Measurements from ENCODE around the gene RGS14.

The RGS14 gene, protein sequence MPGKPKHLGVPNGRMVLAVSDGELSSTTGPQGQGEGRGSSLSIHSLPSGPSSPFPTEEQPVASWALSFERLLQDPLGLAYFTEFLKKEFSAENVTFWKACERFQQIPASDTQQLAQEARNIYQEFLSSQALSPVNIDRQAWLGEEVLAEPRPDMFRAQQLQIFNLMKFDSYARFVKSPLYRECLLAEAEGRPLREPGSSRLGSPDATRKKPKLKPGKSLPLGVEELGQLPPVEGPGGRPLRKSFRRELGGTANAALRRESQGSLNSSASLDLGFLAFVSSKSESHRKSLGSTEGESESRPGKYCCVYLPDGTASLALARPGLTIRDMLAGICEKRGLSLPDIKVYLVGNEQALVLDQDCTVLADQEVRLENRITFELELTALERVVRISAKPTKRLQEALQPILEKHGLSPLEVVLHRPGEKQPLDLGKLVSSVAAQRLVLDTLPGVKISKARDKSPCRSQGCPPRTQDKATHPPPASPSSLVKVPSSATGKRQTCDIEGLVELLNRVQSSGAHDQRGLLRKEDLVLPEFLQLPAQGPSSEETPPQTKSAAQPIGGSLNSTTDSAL

DNA sequence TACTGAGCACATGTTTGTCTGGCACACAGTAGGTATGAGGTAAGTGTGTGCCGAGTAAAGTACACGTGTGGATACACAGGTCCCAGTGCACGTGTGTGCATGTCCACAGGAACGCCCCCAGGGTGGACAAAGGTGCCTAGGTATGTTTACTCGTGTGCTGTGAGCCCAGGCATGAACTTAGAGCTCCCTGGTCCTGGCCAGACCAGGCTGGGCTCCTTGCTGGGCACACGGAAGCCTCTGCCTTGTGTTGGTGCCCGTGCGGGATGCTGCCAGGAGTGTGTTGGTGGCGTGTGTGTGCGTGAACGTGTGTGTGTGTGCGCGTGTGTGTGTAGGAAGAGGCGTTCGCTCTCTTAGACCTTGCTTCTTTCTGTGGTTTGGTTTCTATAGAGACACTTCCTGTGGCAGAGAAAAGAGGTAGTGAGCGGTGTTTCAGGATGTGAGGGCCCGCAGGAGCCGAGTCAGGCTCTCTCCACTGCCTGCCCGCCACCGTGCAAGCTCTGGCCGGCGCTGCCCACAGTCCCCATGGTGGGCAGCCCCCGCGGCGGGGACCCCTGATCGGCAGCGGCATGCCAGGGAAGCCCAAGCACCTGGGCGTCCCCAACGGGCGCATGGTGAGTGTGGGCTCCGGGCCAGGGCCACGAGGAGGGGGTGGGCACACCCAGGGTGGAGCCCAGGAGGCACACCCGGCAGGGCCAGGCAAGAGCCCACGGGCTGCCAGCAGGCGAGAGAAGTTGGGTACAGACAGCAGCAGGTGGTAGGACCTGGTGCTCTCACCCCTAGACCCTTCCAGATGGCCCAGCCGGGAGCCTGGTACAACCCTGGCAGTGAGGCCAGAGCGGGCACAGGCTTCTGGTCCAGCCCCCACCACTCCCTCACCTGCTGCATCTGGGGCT lies at the start of gene RGS14:
TSS of gene RGS14 (plus strand) at position 466 of the 893 bp plus-strand sequence. CDS start at position 567, 101 bp downstream.
- ATAC-seq = peak; percentile 95
- H3K4me1 Mint-ChIP-seq = peaks cover 77% of the 10 kb centered on the region
- no peaks in the 10 kb centered on the region for H3K36me3 Mint-ChIP-seq
- H3K9me3 Mint-ChIP-seq = no peaks in the 10 kb centered on the region
- peak within 1 kb of the TSS; percentile 79 for H3K27ac Mint-ChIP-seq
- peak within 1 kb of the TSS; percentile 94 for H3K4me3 Mint-ChIP-seq
- no peaks in the 10 kb centered on the region for H3K27me3 Mint-ChIP-seq

DNA sequence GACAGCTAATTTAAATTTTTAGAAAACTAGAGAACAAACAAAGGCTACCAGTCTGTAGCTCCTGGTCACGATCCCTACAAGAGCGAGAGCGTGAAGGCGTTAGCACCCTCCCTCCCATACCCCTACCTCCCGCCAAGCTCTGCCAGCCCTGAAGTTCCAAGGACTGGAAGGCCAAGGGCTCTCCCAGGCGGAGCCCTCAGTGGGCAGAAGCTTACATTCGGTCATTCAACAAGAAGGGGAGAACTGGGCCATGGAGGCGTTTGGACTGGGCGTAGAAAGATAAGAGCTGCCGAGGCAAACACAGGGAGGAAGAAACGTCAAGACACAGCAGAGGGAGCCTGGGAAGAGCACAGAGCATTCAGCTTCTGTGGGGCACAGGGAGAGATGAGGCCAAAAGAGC lies 49.0 kb upstream of the RGS14 start:
- Mint-ChIP-seq H3K27ac (peak overlapping the region; percentile 46), H3K4me1 (peaks cover 85% of the 10 kb centered on the region), H3K9me3 (no peaks in the 10 kb centered on the region), H3K4me3 (no peak overlapping the region), H3K27me3 (no peaks in the 10 kb centered on the region), H3K36me3 (peaks cover 24% of the 10 kb centered on the region)
- no peak for ATAC-seq

DNA sequence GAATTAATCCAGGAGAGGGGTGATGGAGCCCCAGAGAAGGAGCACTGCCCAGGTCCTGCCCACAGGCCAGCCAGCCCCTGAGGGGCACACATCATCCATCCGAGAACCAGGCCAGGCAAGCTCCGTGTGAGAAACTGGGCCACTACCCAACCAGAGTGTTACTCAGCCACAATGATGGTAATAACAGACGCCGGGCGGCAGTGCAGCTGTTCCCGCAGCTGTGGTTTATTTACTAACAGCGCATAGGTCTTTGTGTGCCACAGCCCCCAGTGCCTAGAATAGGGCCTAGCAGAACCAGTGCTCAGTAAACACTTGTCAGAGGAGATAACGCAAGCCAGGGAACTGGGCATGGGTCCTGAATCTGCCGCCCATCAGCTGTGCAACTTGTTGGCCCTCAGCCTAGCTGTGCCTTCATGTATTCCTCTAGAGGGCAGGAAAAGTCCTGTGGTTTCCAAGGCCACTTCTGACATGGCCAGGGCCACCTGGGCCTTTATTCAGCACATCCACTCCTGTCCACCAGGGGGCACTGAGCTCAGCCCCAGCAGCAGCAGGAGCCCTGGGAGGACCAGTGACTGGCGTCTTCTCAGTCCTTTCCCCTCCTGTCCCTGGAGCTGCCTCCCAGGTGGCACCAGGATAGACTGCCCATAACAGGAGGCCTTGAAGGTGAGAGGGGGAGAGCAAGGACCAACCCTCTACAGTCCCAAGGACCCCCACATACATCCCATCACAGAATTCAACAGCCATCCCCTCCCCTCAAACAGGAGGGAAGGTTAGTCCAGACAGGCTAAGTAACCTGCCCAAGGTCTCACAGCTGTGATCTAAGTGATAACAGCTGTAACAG lies 48.2 kb upstream of the RGS14 start:
- Mint-ChIP-seq H3K27ac (peak overlapping the region; percentile 46), H3K27me3 (no peaks in the 10 kb centered on the region), H3K36me3 (peaks cover 24% of the 10 kb centered on the region), H3K4me3 (no peak overlapping the region), H3K9me3 (no peaks in the 10 kb centered on the region), H3K4me1 (peaks cover 78% of the 10 kb centered on the region)
- ATAC-seq = no peak

DNA sequence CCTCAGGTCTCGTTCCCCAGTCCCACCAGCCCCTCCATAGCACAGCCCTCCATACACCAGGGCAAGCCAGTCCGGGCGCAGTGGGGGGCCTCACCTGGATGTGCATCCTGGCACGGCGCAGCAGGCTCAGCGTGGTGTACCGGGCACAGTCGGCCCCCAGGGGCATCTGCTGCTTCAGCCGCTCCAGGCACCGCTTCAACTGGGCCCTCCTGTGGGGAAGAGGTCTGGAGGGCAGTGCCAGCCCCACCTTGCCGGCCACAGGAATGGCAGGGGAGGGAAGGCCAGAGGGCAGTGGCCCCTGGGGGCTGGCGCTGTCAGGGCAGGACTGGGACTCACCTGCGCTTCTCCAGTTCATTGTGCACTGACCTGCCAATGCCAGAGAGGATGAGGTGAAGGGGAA lies 47.4 kb upstream of the RGS14 start:
- Mint-ChIP-seq H3K4me1 (peaks cover 71% of the 10 kb centered on the region), H3K27ac (peak overlapping the region; percentile 23), H3K36me3 (peaks cover 17% of the 10 kb centered on the region), H3K4me3 (no peak overlapping the region), H3K9me3 (no peaks in the 10 kb centered on the region), H3K27me3 (no peaks in the 10 kb centered on the region)
- no peak for ATAC-seq

DNA sequence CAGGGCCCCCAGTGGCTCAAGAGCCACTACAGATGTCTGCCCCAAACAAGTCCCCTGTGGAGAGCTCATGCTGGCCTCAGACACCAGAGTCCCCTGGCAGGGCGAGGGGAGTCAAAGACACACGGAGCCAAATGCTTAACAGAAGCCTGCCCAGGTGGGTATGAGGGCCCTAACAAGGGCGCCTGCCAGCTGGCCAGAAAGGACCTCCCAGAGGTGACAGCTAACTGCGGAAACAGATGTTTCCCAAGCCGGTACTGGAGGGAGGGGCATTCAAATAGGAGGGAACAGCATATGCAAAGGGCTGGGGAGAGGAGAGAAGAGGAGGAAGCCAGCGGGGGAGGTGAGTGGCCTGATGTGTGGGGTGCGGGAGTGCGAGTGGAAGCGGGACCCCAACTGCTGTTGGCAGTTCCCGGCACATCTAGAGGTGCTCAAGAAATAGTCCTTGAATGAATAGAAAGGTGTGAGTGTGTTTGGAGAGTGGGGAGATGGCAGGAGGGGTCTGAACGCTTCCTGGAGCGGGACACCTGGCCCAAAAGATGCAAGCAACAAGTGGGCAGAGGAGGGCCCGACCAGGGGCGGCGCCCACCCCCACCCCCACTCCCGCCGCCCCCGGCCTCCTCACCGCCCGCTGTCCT lies 46.9 kb upstream of the RGS14 start:
- peaks cover 12% of the 10 kb centered on the region for H3K36me3 Mint-ChIP-seq
- H3K9me3 Mint-ChIP-seq = no peaks in the 10 kb centered on the region
- peaks cover 65% of the 10 kb centered on the region for H3K4me1 Mint-ChIP-seq
- peak overlapping the region; percentile 23 for H3K27ac Mint-ChIP-seq
- peak overlapping the region; percentile 73 for H3K4me3 Mint-ChIP-seq
- peak; percentile 34 for ATAC-seq
- no peaks in the 10 kb centered on the region for H3K27me3 Mint-ChIP-seq

DNA sequence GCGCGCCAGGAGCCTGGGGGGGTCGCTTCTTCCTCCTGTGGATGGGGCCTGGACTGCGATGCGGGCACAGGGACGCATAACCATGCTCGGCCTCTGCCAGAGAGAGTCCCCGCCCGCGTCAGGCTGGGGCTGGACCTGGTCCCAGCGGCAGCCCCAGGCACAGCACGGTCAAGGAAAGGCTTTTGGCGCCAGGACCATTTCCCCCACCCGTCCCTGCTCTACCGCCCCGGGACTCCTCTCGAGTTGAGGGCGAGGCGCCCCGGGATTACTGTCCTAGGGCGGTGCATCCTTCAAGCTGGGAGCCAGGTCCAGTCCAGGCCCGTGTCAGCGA lies 46.4 kb upstream of the RGS14 start:
- Mint-ChIP-seq H3K4me1 (peaks cover 60% of the 10 kb centered on the region), H3K36me3 (peaks cover 7% of the 10 kb centered on the region), H3K27me3 (no peaks in the 10 kb centered on the region), H3K27ac (peak overlapping the region; percentile 23), H3K4me3 (peak overlapping the region; percentile 86), H3K9me3 (no peaks in the 10 kb centered on the region)
- ATAC-seq = peak; percentile 1

DNA sequence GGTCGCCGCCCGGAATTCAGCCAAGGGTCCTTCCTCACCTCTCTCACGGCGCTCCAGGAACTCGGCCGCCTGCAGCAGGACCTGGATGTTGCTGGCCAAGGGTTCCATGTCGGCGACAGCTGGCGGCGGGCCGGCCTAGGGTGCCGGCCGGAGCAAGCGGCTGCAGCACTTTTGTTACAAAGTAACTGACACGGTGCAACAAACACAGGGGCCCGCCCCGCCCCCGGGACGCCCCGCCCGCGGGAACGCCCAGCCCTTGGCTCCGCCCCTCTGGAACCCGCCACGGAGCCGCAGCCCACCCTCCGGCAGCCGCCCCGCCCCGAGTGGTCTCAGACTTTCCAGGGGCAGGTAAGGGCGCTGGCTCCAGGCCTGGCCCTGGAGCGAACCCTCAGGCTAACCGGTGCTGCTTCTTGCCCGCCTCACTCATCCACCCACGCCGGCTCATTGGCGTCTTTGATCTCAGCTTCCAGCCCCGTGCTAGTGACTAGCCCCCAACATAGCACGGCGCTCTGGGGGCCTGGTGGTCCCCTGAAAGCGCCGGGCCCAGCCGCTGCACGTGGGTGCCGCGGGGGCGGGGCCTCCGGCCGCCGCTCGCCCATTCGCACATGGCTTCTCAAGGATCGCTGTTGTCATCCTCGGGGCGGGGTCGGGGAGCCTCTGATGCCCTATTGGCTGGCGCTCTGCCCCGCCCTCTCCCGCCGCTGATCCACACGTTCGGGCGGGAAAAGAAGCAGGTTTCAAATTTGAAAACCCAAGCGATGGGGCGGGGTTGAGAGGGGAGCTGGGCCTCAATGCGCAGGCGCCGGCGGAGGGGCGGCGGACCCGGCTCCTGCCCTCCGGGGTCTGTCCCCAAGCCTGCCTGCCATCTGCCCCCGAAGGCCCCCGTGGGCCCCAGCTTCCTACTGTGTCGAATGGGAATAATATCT lies 45.7 kb upstream of the RGS14 start, which contains the start of gene MXD3:
TSS of gene MXD3 (minus strand) at position 176 of the 926 bp plus-strand sequence. CDS start at position 108, 68 bp downstream.
- Mint-ChIP-seq H3K4me1 (peaks cover 54% of the 10 kb centered on the region), H3K4me3 (peak within 1 kb of the TSS; percentile 86), H3K27me3 (no peaks in the 10 kb centered on the region), H3K9me3 (no peaks in the 10 kb centered on the region), H3K27ac (peak within 1 kb of the TSS; percentile 23), H3K36me3 (peaks cover under 1% of the 10 kb centered on the region)
- ATAC-seq = peak; percentile 93

DNA sequence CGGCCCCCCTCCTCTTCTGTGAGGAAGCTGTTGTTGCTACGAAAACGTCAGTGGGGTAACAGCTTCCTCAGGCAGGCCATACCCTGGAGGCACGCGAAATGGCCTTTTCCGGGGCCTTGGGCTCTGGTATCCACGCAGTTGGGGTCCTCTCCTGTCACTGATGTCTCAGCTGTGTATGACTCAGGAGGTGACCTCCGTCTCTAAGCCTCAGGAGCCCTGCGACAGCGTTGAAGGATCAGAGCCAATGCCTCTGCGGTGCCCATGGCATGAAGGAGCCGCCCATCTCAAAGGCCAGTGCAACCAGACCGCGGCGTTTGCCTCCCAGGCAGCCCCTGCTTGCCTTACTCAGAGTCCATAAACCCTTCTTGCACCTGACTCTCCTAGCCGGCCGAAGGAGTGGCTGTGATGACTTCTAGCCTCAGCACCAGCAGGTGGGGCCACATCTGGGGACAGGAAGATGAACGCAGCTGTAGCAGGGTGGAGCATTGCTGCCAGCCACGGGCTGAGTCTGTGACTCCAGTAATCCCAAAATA lies 45.0 kb upstream of the RGS14 start:
- Mint-ChIP-seq H3K4me1 (peaks cover 50% of the 10 kb centered on the region), H3K4me3 (peak overlapping the region; percentile 86), H3K27ac (peak overlapping the region; percentile 23), H3K27me3 (no peaks in the 10 kb centered on the region), H3K9me3 (no peaks in the 10 kb centered on the region), H3K36me3 (no peaks in the 10 kb centered on the region)
- peak; percentile 6 for ATAC-seq

DNA sequence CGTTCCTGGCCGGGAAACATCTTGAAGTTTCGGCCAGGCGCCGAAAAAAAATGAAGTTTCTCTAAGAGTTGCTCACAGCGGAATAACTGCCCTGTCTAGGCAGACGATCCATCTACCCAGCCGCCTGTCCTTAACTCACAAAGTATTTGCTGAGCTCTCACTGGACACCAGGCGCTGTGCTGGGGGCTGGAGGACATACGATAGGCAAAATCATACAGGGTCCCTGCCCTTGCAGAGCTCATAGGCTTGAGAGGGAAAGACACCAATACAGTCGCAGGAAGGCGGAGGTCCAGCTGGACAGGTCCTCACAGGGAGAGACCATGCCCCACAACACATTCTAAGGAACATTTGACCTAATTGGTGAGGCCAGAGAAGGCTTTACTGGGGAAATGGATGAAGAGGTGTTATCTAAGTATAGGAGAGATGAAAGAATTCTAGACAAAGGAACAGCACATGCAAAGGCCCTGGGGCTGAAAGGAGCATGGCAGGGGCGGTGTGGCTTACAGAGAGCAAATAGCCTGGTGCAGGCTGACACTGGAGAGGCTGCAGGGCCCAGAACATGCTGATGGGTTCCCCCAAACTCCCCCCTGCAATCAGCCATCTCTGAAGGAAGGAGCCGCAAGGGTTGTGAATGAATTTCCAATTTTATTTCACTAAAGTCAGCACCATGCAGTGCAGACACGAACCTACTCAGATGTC lies 44.0 kb upstream of the RGS14 start:
- no peak for ATAC-seq
- Mint-ChIP-seq H3K36me3 (no peaks in the 10 kb centered on the region), H3K4me1 (peaks cover 47% of the 10 kb centered on the region), H3K27ac (no peak overlapping the region), H3K4me3 (no peak overlapping the region), H3K27me3 (no peaks in the 10 kb centered on the region), H3K9me3 (no peaks in the 10 kb centered on the region)

DNA sequence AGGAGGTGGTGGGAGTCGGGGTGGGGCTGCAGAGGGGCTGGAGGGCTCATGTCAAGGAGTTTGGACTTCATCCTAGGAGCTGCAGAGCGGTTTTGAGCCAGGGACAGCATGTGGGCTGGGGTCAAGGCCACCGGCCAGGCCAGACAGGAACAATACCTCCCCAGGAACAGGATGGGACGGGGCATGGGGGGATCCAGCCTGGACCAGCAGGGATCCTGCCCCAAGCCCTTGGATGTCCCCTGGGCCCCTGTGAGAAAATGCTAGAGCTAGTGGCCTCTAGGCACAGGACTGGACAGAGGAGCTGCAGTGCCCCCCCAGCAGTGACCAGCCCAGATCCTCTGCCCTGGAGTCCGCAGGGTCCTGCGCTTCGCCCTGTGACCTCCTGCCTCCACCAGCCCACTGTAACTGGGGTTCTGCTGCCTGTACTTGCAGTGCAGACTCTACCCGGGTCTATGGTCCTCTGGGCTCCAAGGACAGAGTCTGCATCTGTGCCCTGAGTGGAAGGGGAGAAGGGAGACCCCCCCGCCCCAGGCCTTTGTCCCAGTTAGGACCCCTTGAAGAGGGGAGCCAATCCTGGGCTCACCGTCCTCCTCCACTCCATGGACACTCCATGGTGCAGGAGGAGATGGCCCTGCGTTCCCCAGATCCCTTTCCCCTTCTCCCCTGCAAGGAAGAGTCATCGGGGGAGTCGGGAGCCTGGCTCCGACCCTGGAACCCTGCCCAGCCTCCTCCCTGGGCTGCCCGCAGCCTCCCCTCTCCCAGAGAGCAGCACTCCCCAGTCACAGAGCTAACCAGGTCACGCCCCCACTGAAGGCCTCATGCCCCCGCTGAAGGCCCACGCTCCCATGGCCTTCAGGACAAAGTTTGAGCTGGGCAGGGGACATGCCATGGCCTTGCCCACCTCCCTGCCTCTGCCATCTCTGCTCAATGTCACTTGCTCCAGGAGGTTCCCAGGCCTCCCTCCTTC lies 43.1 kb upstream of the RGS14 start:
- ATAC-seq = no peak
- peaks cover 38% of the 10 kb centered on the region for H3K4me1 Mint-ChIP-seq
- no peak overlapping the region for H3K27ac Mint-ChIP-seq
- H3K27me3 Mint-ChIP-seq = no peaks in the 10 kb centered on the region
- H3K4me3 Mint-ChIP-seq = no peak overlapping the region
- H3K36me3 Mint-ChIP-seq = peaks cover 6% of the 10 kb centered on the region
- peaks cover 3% of the 10 kb centered on the region for H3K9me3 Mint-ChIP-seq

DNA sequence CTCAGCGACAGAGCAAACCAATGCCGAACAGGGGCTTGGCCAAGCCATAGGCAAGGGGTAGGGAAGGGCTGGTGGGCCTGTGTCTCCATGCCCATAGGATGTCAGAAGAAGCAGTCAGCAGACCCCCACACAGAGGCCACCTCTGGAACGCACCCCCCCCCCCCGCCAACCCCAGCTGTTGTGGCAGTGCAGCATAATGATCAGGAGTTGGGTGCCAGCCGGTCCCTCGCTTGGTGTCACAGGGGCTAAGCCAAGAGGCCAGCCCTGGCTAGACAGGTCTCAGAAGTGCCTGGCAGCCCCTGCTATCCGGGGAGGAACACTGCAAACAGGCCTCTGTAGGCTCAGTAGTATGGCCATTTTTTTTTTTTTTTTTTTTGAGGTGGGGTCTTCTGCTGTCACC lies 42.3 kb upstream of the RGS14 start:
- Mint-ChIP-seq H3K4me1 (peaks cover 34% of the 10 kb centered on the region), H3K27ac (no peak overlapping the region), H3K36me3 (peaks cover 11% of the 10 kb centered on the region), H3K27me3 (no peaks in the 10 kb centered on the region), H3K9me3 (peaks cover 6% of the 10 kb centered on the region), H3K4me3 (no peak overlapping the region)
- ATAC-seq = no peak

DNA sequence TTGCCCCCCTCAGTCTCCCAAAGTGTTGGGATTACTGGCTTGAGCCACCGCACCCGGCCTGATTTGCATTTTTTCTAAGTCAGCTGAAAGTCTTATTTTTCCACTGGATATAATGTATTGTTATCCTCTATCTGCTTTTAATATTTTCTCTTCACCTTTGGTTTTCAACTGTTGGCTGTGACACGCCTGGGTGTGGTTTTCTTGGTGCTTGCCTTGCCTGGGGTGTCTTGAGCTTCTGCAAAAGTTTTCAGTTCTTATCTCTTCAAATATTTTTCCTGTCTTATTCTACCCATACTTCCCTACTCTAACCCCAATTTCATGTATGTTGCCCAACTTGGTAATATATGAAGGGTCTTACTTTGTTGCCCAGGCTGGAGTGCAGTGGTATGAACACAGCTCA lies 41.7 kb upstream of the RGS14 start:
- ATAC-seq = no peak
- H3K4me1 Mint-ChIP-seq = peaks cover 34% of the 10 kb centered on the region
- peaks cover 6% of the 10 kb centered on the region for H3K9me3 Mint-ChIP-seq
- no peaks in the 10 kb centered on the region for H3K27me3 Mint-ChIP-seq
- H3K36me3 Mint-ChIP-seq = peaks cover 11% of the 10 kb centered on the region
- H3K27ac Mint-ChIP-seq = no peak overlapping the region
- H3K4me3 Mint-ChIP-seq = no peak overlapping the region

Measured in stimulated activated memory B cell treated with anti-CD40 and anti-IgM and Interleukin-4, amounts not matched to agents 10 μg/mL and 1 μg/mL and 100 μg/mL, for 72 hours (primary cell).